Endodermal cell (in vitro differentiated cells): Measurements from ENCODE around the gene GTPBP4. TPM values are rescaled to one million over a fixed set of nuclear protein-coding genes. Genes with fewer than 3 reads are reported as not detected.

Source experiments
- DNase-seq: peaks from one replicate; pipeline ENCODE4 v3.0.0-alpha.2; 2017
- H3K27ac ChIP-seq: 2 replicates; pipeline ENCODE4 v1.5.1; 2013; ENCODE audit warnings: mild to moderate bottlenecking, low read depth, low read length, moderate library complexity
- H3K27me3 ChIP-seq: 2 replicates; pipeline ENCODE4 v1.6.1; 2013; ENCODE audit warnings: mild to moderate bottlenecking, low read length, moderate library complexity; ENCODE audit not compliant: insufficient read depth, control insufficient read depth, poor library complexity, severe bottlenecking
- H3K36me3 ChIP-seq: 2 replicates; pipeline ENCODE4 v1.7.0; 2013; ENCODE audit warnings: mild to moderate bottlenecking, low read length, moderate library complexity; ENCODE audit not compliant: control insufficient read depth, insufficient read depth
- H3K4me1 ChIP-seq: one replicate; pipeline ENCODE4 v1.7.0; 2013; ENCODE audit warnings: low read length; ENCODE audit not compliant: control insufficient read depth, insufficient read depth
- H3K4me3 ChIP-seq: 2 replicates; pipeline ENCODE4 v1.5.1; 2013; ENCODE audit warnings: mild to moderate bottlenecking, low read length, moderate library complexity
- H3K9ac ChIP-seq: 2 replicates; pipeline ENCODE4 v1.6.1; 2013; ENCODE audit warnings: mild to moderate bottlenecking, low read length, moderate library complexity; ENCODE audit not compliant: poor library complexity, severe bottlenecking; ENCODE audit errors: extremely low read depth
- H3K9me3 ChIP-seq: 2 replicates; pipeline ENCODE4 v1.6.1; 2013; ENCODE audit warnings: mild to moderate bottlenecking, low read length, moderate library complexity; ENCODE audit not compliant: control insufficient read depth
- H3K27ac Mint-ChIP-seq: 2 replicates; pipeline ENCODE4 v1.8.0; 2020; ENCODE audit warnings: mixed read lengths
- H3K27me3 Mint-ChIP-seq: 2 replicates; pipeline ENCODE4 v1.8.0; 2021; ENCODE audit warnings: mild to moderate bottlenecking, mixed read lengths; ENCODE audit not compliant: insufficient read depth
- H3K36me3 Mint-ChIP-seq: 2 replicates; pipeline ENCODE4 v1.8.0; 2020; ENCODE audit warnings: low read depth, mixed read lengths
- H3K4me1 Mint-ChIP-seq: 2 replicates; pipeline ENCODE4 v1.8.0; 2020; ENCODE audit warnings: mixed read lengths
- H3K4me3 Mint-ChIP-seq: 2 replicates; pipeline ENCODE4 v1.8.0; 2020; ENCODE audit warnings: mild to moderate bottlenecking, moderate library complexity, mixed read lengths
- H3K9me3 Mint-ChIP-seq: 2 replicates; pipeline ENCODE4 v1.8.0; 2020; ENCODE audit warnings: mild to moderate bottlenecking, mixed read lengths
- WGBS, 2 experiments: methylation state at CpG; one replicate each; pipeline versions ENCODE4 v1.1.5 to v1.1.7; 2013; ENCODE audit warnings: missing lambda C conversion rate in 2 of 2, mixed read lengths in 1 of 2; ENCODE audit not compliant: insufficient coverage in 1 of 2, insufficient read length in 1 of 2; 5-methylcytosine and 5-hydroxymethylcytosine counted together
- total RNA-seq, 2 donors: library from RNA; stranded (reverse); fragmentation: NEBNext Ultra II Directional in 1 of 2; extraction: Animal tissue kit (Norgen Biotek cat#: 25700) in 1 of 2; gene quantifications; 2 replicates in 1 of 2; 3 replicates in 1 of 2; pipeline ENCODE4 v1.2.1, GENCODE V29; 2021
- TF ChIP-seq, protein P1 (sequence below): fragments of 200-600 bp; sonication (generic); conservative IDR thresholded peaks from 2 replicates; pipeline ENCODE4 v1.5.0; 2021; ENCODE audit warnings: antibody characterized with exemption, mild to moderate bottlenecking

GTPBP4 gene
- total RNA-seq, 2 donors from 2014 or later: 67.2 to 70.9 TPM

DNA sequence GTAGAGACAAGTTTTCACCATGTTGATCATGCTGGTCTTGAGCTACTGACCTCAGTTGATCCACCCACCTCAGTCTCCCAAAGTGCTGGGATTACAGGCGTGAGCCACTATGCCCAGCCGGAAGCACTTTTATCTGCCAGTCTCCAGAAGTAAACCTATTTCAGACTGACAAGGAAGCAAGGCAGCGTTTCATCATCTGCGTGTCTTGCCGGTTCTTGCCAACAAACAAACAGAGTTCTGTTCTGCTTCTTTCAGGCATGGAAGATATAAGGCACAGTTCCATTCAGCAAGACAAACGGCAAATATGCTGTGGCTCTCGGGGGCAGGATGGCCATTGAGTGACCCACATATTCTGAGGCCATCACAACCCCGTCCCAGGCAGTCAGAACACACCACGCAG lies 41.2 kb upstream of the GTPBP4 start:
- no peaks in the 10 kb centered on the region for H3K4me1 ChIP-seq
- no peak overlapping the region for H3K27ac ChIP-seq
- Mint-ChIP-seq H3K27me3 (peaks cover 11% of the 10 kb centered on the region), H3K36me3 (no peaks in the 10 kb centered on the region), H3K4me1 (no peaks in the 10 kb centered on the region), H3K9me3 (no peaks in the 10 kb centered on the region), H3K27ac (no peak overlapping the region), H3K4me3 (no peak overlapping the region)
- H3K27me3 ChIP-seq: no peaks in the 10 kb centered on the region
- H3K9ac ChIP-seq: no peak overlapping the region
- TF ChIP-seq, protein P1, sequence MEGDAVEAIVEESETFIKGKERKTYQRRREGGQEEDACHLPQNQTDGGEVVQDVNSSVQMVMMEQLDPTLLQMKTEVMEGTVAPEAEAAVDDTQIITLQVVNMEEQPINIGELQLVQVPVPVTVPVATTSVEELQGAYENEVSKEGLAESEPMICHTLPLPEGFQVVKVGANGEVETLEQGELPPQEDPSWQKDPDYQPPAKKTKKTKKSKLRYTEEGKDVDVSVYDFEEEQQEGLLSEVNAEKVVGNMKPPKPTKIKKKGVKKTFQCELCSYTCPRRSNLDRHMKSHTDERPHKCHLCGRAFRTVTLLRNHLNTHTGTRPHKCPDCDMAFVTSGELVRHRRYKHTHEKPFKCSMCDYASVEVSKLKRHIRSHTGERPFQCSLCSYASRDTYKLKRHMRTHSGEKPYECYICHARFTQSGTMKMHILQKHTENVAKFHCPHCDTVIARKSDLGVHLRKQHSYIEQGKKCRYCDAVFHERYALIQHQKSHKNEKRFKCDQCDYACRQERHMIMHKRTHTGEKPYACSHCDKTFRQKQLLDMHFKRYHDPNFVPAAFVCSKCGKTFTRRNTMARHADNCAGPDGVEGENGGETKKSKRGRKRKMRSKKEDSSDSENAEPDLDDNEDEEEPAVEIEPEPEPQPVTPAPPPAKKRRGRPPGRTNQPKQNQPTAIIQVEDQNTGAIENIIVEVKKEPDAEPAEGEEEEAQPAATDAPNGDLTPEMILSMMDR: no peak
- 94 to 99% methylated on average over 9 of the region's 9 CpGs for WGBS, 2 experiments
- H3K36me3 ChIP-seq: no peaks in the 10 kb centered on the region
- H3K9me3 ChIP-seq: no peaks in the 10 kb centered on the region
- no peak overlapping the region for H3K4me3 ChIP-seq
- DNase-seq: no peak

DNA sequence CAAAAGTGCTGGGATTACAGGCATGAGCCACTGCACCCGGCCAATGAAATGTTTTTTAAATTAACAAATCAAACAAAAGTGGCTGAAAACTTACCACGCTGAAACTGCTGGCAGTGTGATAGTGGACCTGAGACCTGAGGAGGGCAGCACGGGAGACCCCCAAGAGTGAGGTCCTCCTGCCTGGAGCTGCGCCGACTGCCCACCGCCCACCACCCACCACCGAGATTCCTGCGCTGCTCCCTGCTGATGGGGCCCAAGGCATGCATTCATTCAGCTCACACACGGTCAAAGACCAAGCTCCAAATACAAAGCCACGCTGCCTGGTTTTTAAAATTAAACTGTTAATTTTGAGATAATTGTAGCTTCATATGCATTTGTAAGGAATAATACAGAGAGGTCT lies 40.4 kb upstream of the GTPBP4 start:
- H3K4me1 Mint-ChIP-seq: no peaks in the 10 kb centered on the region
- peaks cover 11% of the 10 kb centered on the region for H3K27me3 Mint-ChIP-seq
- no peak overlapping the region for H3K27ac Mint-ChIP-seq
- H3K9me3 Mint-ChIP-seq: no peaks in the 10 kb centered on the region
- no peak overlapping the region for H3K27ac ChIP-seq
- TF ChIP-seq, protein P1: no peak
- H3K4me3 Mint-ChIP-seq: no peak overlapping the region
- 93 to 94% methylated on average over 6 to 10 of the region's 10 CpGs for WGBS, 2 experiments
- H3K4me1 ChIP-seq: no peaks in the 10 kb centered on the region
- H3K4me3 ChIP-seq: no peak overlapping the region
- no peak for DNase-seq
- H3K36me3 ChIP-seq: no peaks in the 10 kb centered on the region
- H3K9me3 ChIP-seq: no peaks in the 10 kb centered on the region
- H3K27me3 ChIP-seq: no peaks in the 10 kb centered on the region
- no peak overlapping the region for H3K9ac ChIP-seq
- H3K36me3 Mint-ChIP-seq: no peaks in the 10 kb centered on the region

DNA sequence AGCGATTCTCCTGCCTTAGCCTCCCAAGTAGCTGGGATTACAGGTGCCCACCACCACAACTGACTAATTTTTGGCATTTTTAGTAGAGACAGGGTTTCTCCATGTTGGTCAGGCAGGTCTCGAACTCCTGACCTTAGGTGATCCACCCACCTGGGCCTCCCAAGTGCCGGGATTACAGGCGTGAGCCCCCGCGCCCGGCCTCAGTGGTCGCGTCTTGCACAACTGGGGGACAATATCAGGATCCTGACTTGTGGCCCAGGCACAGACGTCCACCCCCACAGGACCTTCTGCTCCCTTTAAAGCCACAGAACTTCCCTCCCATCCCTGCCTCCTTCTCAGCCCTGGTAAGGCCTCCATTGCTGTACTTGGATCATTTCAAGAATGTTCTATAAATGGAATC lies 39.9 kb upstream of the GTPBP4 start:
- no peaks in the 10 kb centered on the region for H3K27me3 ChIP-seq
- Mint-ChIP-seq H3K27ac (no peak overlapping the region), H3K4me1 (no peaks in the 10 kb centered on the region), H3K27me3 (peaks cover 11% of the 10 kb centered on the region), H3K4me3 (no peak overlapping the region), H3K36me3 (no peaks in the 10 kb centered on the region), H3K9me3 (no peaks in the 10 kb centered on the region)
- H3K4me3 ChIP-seq: no peak overlapping the region
- H3K27ac ChIP-seq: no peak overlapping the region
- H3K9ac ChIP-seq: no peak overlapping the region
- no peaks in the 10 kb centered on the region for H3K9me3 ChIP-seq
- TF ChIP-seq, protein P1: no peak
- DNase-seq: no peak
- no peaks in the 10 kb centered on the region for H3K4me1 ChIP-seq
- WGBS, 2 experiments: 87 to 94% methylated on average over 9 to 10 of the region's 10 CpGs
- H3K36me3 ChIP-seq: no peaks in the 10 kb centered on the region
